ENCODE results near the gene TCP10L.
"Not testable (repeated sequence)": the region's sequence is repeated elsewhere in the genome, so short reads cannot be mapped to it uniquely, and the experiment has no call there.

The TCP10L gene

DNA sequence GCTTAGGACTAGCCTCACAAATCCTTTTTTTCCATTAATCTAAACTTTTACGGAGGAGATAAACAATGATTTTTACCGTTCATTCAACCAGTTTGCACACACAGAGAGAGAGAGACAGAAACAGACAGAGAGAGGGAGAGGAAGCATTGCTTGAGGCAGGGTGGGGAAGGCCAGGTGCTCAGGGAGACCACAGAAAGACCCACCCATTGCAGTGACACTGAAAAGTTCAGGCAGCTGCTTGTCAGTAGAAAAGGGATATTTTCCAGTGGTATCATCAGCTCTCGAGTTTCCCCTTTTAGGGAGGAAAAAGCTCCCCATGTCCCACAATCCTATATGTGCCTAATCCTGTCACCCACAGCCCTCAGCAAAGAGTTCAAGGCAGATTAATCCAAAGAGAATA lies 27.2 kb downstream of the TCP10L start:
- no peak for DNase-seq (ENCODE audit: low read depth in 2 of 2, low spot score in 1 of 2)

DNA sequence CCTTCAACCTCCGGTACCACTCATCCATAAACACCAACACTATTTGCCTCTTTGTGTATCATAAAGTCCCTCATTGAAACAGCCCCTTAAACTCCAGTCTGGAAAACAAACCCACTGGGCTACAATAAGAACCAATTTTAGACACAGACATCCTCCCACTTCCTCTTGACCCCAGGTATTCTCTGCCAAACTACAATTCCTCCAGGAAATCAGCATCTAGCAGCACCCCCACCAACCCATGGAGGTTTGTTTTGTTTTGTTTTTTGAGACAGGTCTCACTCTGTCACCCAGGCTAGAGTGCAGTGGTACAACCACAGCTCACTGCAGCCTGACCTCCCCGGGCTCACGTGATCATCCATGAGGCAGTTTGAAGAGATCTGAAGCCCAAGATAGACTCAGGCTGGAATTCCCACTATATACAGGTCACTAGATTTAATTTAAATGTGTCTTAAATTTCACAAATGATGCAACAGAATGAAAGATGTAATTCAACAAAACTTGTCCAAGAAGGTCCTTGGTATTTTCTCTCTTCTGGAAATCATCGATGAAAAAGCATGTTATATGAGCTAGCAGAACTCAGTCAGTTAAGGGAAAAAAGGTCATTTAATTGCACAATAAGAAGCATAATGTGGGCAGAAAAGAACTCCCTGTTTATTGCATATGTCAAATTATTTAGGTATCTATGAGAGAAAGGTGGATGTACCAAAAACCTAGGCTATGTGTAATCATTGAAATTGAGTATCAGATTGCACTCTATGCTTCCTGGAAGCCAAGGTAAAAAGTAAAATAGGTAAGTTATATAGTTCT lies 30.3 kb downstream of the TCP10L start:
- DNase-seq (ENCODE audit: low read depth in 2 of 2, low spot score in 1 of 2) = no peak

GRCh38 chr21:32549886-32550285 lies 35.4 kb downstream of the TCP10L start:
- DNase-seq (ENCODE audit: low read depth in 2 of 2, low spot score in 1 of 2) = no peak

- no peak for DNase-seq (ENCODE audit: low read depth in 2 of 2, low spot score in 1 of 2)
Measured at GRCh38 chr21:32549440-32549839, 35.9 kb downstream of the TCP10L start.

DNA sequence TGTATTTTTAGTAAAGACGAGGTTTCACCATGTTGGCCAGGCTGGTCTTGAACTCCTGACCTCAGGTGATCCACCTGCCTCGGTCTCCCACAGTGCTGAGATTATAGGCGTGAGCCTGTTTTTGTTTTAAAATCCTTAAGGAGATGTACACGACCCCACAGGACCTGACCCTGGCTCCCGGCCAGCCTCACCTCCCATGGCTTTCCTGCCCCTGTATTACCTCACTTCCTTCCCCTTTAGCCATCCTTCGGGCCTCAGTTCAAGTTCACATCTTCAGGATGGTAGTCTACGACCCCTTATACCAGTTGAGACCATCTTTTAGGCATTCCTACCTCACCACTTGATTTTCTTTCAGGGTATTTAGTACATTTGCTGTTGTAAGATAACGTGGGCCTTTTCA lies 36.3 kb downstream of the TCP10L start:
- DNase-seq (ENCODE audit: low read depth in 2 of 2, low spot score in 1 of 2) = no peak

DNA sequence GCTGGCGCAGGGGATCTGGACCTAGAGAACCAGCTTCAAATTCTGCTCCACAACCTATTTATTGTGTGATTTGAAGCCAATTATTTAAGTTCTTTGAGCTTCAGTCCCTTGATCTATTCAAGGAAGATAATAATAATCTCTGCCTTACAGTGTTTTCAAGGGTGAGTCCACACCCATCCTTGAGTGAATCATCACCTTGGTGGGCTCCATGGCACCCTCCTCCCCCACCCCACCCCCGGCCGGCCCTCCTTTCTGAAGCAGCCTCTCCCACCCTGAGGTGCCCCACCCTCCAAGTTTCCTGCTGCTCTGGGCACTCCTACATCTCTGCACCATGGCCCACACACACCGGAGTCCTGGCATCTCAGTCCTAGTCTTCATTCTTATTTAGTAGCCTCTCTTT lies 38.3 kb downstream of the TCP10L start:
- DNase-seq (ENCODE audit: low read depth in 2 of 2, low spot score in 1 of 2) = no peak

DNA sequence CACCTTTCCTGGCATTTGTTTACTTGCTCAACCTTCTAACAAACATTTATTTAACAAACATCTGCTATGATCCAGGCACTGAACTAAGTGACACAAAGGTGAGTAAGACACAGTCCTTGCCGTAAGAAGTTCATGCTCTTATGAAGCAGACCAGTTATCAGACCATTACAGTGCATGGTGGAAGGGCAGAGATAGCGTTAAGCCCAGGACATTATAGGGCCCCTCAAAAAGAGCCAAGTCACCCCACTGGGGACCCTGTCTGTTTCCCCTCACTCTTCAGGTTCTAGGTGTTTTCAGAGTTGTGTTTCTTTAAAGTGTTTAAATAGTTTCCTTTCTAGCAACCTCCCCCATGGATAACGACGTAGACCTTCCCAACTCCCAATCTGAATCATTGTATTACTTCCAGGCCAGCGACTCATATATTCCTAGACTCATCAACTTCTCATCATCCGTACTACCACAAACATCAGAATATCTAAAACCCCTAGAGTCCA lies 39.3 kb downstream of the TCP10L start:
- no peak for DNase-seq (ENCODE audit: low read depth in 2 of 2, low spot score in 1 of 2)

DNA sequence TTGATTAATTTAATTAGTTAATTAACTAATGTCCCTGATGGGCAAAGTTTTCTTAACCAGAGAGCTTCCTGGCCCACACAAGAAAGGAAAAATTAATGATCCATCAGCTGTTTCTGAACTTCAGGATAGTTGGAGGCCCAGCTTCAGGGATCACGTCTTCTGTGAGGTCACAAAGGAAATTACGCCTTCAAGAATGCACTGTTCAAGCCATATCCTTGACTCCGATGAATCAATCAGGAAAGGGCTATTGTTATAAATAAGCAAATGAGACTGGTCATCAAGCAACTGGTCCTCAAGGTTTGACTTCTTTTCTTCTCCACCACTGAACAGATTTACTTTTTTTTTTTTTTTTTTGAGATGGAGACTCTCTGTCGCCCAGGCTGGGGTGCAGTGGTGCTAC lies 40.6 kb downstream of the TCP10L start:
- DNase-seq (ENCODE audit: low read depth in 2 of 2, low spot score in 1 of 2) = no peak

DNA sequence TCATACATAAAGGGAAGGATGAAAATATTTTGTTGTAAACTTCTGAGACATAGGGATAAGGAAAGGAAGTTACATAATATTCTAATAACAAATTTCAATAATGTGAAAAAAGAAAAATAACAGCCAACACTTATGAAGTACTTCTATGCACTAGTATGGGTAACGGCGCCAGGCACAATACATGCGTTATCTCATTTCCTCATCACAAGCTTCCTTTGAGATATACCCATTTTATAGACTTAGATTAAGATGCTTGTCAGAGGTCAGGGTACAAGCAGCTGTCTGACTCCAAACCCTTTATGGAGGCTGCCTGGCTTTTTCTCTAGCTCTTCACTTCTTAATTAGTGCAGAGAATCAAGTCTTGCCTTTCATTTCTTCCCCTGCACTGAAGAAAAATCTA lies 41.3 kb downstream of the TCP10L start:
- DNase-seq (ENCODE audit: low read depth in 2 of 2, low spot score in 1 of 2) = no peak

DNA sequence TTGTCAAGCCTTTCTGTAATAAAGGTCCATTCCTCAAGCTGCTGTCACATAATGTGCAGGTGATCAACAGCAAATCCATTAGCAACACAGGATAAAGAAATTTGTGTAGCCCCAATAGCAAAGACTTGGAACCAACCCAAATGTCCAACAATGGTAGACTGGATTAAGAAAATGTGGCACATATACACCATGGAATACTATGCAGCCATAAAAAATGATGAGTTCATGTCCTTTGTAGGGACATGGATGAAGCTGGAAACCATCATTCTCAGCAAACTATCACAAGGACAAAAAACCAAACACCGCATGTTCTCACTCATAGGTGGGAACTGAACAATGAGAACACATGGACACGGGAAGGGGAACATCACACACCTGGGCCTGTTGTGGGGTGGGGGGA lies 42.3 kb downstream of the TCP10L start:
- not testable (repeated sequence) for DNase-seq (ENCODE audit: low read depth in 2 of 2, low spot score in 1 of 2)

GRCh38 chr21:32539378-32539777 lies 45.9 kb downstream of the TCP10L start:
- no peak for DNase-seq (ENCODE audit: low read depth in 2 of 2, low spot score in 1 of 2)

DNA sequence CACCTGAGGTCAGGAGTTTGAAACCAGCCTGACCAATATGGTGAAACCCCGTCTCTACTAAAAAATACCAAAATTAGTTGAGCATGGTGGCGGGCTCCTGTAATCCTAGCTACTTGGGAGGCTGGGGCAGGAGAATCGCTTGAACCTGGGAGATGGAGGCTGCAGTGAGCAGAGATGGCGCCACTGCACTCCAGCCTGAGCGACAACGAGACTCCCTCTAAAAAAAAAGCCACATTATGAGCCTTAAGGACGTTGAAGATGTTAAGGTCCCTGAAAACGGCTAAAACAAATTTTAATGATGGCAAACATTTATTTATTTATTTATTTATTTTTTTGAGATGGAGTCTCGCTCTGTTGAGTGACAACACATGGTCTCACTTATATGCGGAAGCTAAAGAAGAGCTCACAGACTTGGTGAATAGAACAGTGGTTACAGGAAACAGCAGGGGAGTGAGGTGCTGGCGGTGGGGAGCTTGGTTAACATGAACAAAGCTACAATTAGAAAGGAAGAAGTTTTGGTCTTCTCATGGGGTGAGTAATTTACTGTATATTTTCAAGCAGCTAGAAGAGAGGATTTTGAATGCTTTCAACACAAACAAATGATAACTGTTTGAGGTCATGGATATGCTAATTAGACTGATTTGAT lies 47.1 kb downstream of the TCP10L start:
- DNase-seq (ENCODE audit: low read depth in 2 of 2, low spot score in 1 of 2) = peak; percentile 13 to 35

DNA sequence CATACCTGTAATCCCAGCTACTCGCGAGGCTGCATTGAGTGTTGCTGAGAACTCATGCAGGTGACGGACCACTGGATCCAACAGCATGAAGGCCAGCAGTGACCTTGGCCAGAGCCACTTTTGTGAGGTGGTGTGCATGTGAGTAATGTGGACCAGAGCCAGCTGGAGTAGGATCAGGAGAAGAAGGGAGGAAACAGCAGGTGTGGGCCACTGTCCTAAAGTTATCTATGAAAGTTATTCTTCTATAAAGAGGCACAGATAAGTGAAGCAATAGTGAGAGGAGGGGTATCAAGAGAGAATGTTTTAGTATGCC lies 47.8 kb downstream of the TCP10L start:
- DNase-seq (ENCODE audit: low read depth in 2 of 2, low spot score in 1 of 2) = no peak

- no peak for DNase-seq (ENCODE audit: low read depth in 2 of 2, low spot score in 1 of 2)
Measured at GRCh38 chr21:32535612-32536011, 49.7 kb downstream of the TCP10L start.

DNA sequence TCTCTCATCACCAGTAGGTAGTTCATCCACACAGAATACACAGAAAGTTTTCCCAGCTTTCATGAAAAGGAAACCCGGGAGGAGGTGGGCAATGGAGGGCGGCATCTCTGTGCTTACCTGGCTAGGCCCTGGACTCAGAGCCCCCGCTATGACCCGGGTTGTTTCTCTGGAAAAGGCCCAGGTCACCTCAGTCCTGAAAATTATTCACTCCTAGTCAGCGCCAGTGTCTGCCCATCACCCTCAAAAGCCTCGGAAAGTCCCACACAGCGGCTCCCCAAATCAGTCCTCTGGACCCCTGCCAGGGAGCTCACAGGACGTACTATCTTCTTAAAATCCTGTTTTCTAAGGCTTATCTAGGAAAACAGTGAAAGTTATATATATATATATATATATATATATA lies 51.2 kb downstream of the TCP10L start:
- DNase-seq (ENCODE audit: low read depth in 2 of 2, low spot score in 1 of 2) = no peak

DNA sequence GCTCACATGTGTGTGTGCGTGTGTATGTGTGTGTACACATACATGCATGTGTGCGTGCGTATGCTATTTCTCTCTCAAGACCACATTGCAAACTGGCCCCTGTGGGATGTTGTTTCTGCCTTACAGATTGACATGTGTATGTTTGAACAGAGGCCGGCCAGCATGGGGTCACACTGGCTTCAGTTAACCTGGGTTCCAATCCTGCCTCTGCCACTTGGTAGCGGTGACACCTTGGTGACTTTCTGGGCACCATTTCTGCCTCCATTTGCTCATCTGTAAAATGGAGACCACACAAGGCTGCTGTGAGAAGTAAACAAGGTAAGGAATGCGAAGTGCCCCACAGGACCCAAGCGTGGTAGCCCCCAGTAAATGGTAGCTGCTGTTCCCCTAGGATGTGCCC lies 51.7 kb downstream of the TCP10L start:
- DNase-seq (ENCODE audit: low read depth in 2 of 2, low spot score in 1 of 2) = no peak

DNA sequence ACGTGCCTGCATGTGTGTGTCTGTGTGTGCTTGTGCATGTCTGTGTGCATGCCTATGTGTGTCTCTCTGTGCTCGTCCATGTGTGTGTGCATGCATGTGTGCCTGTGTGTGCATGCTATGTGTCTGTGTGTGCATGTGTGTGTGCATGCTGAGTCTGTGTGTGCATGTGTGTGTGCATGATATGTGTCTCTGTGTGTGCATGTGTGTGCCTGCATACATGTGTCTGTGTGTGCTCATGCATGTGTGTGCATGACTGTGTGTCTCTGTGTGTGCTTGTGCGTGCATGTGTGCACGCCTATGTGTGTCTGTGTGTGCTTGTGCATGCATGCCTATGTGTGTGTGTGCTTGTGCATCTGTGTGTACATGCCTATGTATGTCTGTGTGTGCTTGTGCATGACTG lies 52.3 kb downstream of the TCP10L start:
- DNase-seq (ENCODE audit: low read depth in 2 of 2, low spot score in 1 of 2) = no peak

- DNase-seq (ENCODE audit: low read depth in 2 of 2, low spot score in 1 of 2) = no peak
Measured at GRCh38 chr21:32532636-32533035, 52.7 kb downstream of the TCP10L start.

DNA sequence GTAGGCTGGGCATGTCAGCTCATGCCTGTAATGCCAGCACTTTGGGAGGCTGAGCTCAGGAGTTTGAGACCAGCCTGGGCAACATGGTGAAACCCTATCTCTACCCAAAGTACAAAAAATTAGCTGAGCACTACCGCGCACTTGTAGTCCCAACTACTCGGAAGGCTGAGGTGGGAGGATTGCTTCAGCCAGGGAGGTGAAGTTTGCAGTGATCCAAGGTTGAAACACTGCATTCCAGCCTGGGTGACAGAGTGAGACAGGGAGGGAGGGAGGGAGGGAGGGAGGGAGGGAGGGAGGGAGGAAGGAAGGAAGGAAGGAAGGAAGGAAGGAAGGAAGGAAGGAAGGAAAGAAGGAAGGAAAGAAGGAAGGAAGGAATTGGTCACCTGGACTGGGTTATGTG lies 53.8 kb downstream of the TCP10L start:
- DNase-seq (ENCODE audit: low read depth in 2 of 2, low spot score in 1 of 2) = not testable (repeated sequence)

GRCh38 chr21:32530809-32531208 lies 54.5 kb downstream of the TCP10L start:
- not testable (repeated sequence) for DNase-seq (ENCODE audit: low read depth in 2 of 2, low spot score in 1 of 2)

GRCh38 chr21:32529679-32530078 lies 55.6 kb downstream of the TCP10L start:
- no peak for DNase-seq (ENCODE audit: low read depth in 2 of 2, low spot score in 1 of 2)

- DNase-seq (ENCODE audit: low read depth in 2 of 2, low spot score in 1 of 2) = no peak
Measured at GRCh38 chr21:32525282-32525681, 60.0 kb downstream of the TCP10L start.
